Measurements from ENCODE around the gene KSR1.

The KSR1 gene

DNA sequence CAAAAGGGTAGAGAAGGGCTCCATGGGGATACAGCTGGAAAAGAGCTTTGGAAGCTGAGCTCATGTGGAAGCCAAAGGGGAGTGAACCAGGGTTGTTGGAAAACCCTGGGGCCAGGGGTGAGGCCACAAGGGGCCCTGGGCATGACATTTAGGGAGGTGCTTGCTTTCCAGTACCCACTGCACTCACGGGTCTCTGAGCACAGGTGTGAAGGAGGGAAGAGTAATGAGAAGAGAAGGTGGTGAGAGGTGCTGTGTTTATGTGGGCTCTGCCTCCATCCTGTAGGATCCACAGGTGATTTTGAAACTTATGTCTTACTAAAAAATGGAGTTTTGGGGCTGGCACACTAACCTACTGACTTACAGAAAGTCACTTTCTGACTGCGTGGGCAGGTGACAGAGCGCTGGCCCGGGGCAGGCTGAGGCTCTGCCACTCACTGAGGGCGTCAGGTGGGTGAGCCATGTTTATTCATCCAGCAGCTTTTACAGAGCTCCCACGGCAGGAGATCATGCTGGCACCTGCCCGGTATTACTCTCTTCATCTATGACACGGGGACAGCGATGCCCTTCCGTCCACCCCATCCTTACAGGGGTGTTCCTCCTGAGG, 18.9 kb downstream of the KSR1 start:
- no peak for TF ChIP-seq NFIC (IDR thresholded peaks at IDR 0.05)
- no peak for TF ChIP-seq YY1 (IDR thresholded peaks at IDR 0.05; ENCODE audit: low read depth)
- TF ChIP-seq FOXM1 (IDR thresholded peaks at IDR 0.05; ENCODE audit: borderline replicate concordance, low read depth), result no peak
- no peak for TF ChIP-seq CREB1 (IDR thresholded peaks at IDR 0.05; ENCODE audit: low read depth)
- TF ChIP-seq TEAD4 (IDR thresholded peaks at IDR 0.05), result no peak
- TF ChIP-seq, protein P1, sequence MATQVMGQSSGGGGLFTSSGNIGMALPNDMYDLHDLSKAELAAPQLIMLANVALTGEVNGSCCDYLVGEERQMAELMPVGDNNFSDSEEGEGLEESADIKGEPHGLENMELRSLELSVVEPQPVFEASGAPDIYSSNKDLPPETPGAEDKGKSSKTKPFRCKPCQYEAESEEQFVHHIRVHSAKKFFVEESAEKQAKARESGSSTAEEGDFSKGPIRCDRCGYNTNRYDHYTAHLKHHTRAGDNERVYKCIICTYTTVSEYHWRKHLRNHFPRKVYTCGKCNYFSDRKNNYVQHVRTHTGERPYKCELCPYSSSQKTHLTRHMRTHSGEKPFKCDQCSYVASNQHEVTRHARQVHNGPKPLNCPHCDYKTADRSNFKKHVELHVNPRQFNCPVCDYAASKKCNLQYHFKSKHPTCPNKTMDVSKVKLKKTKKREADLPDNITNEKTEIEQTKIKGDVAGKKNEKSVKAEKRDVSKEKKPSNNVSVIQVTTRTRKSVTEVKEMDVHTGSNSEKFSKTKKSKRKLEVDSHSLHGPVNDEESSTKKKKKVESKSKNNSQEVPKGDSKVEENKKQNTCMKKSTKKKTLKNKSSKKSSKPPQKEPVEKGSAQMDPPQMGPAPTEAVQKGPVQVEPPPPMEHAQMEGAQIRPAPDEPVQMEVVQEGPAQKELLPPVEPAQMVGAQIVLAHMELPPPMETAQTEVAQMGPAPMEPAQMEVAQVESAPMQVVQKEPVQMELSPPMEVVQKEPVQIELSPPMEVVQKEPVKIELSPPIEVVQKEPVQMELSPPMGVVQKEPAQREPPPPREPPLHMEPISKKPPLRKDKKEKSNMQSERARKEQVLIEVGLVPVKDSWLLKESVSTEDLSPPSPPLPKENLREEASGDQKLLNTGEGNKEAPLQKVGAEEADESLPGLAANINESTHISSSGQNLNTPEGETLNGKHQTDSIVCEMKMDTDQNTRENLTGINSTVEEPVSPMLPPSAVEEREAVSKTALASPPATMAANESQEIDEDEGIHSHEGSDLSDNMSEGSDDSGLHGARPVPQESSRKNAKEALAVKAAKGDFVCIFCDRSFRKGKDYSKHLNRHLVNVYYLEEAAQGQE (IDR thresholded peaks at IDR 0.05; ENCODE audit: low read depth), result no peak
- no peak for TF ChIP-seq EGR1 (IDR thresholded peaks at IDR 0.05)
- no peak for TF ChIP-seq ZBTB7A (IDR thresholded peaks at IDR 0.05; ENCODE audit: low read depth)
- TF ChIP-seq, protein P2, sequence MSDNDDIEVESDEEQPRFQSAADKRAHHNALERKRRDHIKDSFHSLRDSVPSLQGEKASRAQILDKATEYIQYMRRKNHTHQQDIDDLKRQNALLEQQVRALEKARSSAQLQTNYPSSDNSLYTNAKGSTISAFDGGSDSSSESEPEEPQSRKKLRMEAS (IDR thresholded peaks at IDR 0.05), result no peak
- no peak for TF ChIP-seq TCF12 (IDR thresholded peaks at IDR 0.05; ENCODE audit: low read depth)
- TF ChIP-seq, protein P3, sequence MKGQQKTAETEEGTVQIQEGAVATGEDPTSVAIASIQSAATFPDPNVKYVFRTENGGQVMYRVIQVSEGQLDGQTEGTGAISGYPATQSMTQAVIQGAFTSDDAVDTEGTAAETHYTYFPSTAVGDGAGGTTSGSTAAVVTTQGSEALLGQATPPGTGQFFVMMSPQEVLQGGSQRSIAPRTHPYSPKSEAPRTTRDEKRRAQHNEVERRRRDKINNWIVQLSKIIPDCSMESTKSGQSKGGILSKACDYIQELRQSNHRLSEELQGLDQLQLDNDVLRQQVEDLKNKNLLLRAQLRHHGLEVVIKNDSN (IDR thresholded peaks at IDR 0.05), result no peak
- no peak for TF ChIP-seq RAD21 (IDR thresholded peaks at IDR 0.05; ENCODE audit: low read depth)

DNA sequence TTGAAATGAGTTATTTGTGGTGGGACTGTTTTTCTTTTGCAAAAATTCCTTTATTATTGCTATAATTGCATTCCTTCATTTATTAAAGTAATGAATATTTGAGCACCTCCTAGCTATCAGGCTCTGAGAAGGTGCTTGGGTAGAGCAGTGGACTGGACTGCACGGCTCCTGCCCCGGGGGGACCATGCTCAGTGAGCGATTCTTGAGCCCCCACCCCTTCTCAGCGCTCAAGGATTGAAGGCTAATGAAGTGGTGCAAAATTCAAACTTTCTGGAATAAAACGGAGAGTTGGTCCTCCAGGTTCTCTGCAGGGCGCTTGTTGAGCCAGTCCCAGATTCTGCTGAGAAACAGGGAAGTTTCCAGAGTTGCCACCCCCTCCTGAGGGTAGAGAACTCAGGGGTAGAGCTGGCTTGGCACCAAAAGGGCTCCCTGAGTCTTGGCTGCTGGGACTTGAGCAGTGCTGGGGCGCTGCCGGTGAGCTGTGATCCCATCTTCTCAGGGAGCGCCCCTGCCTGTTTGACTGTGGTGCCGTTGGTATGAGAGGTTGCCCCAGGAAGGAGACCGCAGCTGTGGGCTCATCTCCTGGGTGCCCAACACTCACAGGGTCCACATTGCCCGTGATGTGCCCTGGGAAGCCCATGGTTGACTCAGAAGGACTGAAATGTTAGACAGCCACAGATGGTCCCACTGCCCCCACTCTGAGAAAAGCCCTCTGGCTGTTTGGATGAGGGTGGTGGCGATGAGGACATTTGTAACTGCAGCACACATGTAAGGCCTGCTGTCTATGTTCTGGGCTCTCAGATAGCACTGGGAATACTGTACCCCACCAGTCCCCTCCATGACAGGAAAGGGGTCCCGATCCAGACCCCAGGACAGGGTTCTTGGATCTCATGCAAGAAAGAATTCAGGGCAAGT, 20.0 kb downstream of the KSR1 start:
- TF ChIP-seq RAD21 (IDR thresholded peaks at IDR 0.05; ENCODE audit: low read depth), result no peak
- TF ChIP-seq YY1 (IDR thresholded peaks at IDR 0.05; ENCODE audit: low read depth), result no peak
- TF ChIP-seq EP300 (IDR thresholded peaks at IDR 0.05; ENCODE audit: borderline replicate concordance), result no peak
- TF ChIP-seq FOXM1 (IDR thresholded peaks at IDR 0.05; ENCODE audit: borderline replicate concordance, low read depth), result no peak
- TF ChIP-seq CREB1 (IDR thresholded peaks at IDR 0.05; ENCODE audit: low read depth), result no peak
- TF ChIP-seq, protein P3 (IDR thresholded peaks at IDR 0.05), result no peak
- TF ChIP-seq CEBPB (IDR thresholded peaks at IDR 0.05), result no peak
- TF ChIP-seq ZBTB7A (IDR thresholded peaks at IDR 0.05; ENCODE audit: low read depth), result no peak
- TF ChIP-seq, protein P2 (IDR thresholded peaks at IDR 0.05), result no peak
- TF ChIP-seq TEAD4 (IDR thresholded peaks at IDR 0.05), result no peak
- no peak for TF ChIP-seq NFIC (IDR thresholded peaks at IDR 0.05)
- TF ChIP-seq TAF1 (IDR thresholded peaks at IDR 0.05; ENCODE audit: low read depth), result no peak
- TF ChIP-seq EGR1 (IDR thresholded peaks at IDR 0.05), result no peak
- TF ChIP-seq TCF12 (IDR thresholded peaks at IDR 0.05; ENCODE audit: low read depth), result no peak

DNA sequence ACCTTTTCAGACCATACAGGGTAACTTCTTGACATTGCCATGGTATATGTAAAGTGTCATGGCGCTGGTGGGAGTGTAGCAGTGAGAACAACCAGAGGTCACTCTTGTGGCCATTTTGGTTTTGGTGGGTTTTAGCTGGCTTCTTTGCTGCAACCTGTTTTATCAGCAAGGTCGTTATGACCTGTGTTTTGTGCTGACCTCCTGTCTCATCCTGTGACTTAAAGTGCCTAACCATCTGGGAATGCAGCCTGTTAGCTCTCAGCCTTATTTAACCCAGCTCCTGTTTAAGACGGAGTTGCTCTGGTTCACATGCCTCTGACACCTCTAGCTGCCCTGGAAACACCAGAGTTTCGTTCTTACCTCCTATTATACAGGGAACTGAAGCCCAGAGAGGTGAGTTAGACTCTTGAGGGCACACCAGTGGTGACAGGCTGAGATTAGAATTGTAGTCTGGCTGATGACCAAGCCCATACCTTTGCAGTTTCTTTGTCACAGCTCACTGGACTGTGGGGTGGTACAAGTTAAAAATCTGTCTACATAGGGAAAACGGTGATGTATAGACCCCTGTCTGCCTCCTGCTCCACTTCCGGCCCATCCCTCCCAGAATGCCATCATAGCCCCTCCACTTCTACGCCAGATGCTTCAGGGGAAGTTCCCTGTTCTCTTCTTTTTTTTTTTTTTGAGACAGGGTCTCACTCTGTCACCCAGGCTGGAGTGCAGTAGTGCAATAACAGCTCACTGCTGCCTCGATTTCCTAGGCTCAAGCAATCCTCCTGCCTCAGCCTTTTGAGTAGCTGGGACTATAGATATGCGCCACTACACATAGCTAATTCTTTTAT, 21.0 kb downstream of the KSR1 start:
- TF ChIP-seq ZBTB7A (IDR thresholded peaks at IDR 0.05; ENCODE audit: low read depth) (no peak), CREB1 (IDR thresholded peaks at IDR 0.05; ENCODE audit: low read depth) (no peak), NFIC (IDR thresholded peaks at IDR 0.05) (no peak), EP300 (IDR thresholded peaks at IDR 0.05; ENCODE audit: borderline replicate concordance) (no peak), TAF1 (IDR thresholded peaks at IDR 0.05; ENCODE audit: low read depth) (no peak), RAD21 (IDR thresholded peaks at IDR 0.05; ENCODE audit: low read depth) (no peak), FOXM1 (IDR thresholded peaks at IDR 0.05; ENCODE audit: borderline replicate concordance, low read depth) (no peak), TCF12 (IDR thresholded peaks at IDR 0.05; ENCODE audit: low read depth) (no peak), TEAD4 (IDR thresholded peaks at IDR 0.05) (no peak), YY1 (IDR thresholded peaks at IDR 0.05; ENCODE audit: low read depth) (no peak)
- TF ChIP-seq, protein P1 (IDR thresholded peaks at IDR 0.05; ENCODE audit: low read depth), result no peak
- TF ChIP-seq, protein P3 (IDR thresholded peaks at IDR 0.05), result no peak
- TF ChIP-seq, protein P2 (IDR thresholded peaks at IDR 0.05), result no peak
